GM23248 (cell line): Measurements from ENCODE around the gene RNU5D-1.

Experiments used
- EZH2 ChIP-seq: fragments of 200-600 bp; sonication (generic); IDR thresholded peaks from 2 replicates; pipeline ENCODE4 v1.6.1; 2018; ENCODE audit warnings: antibody characterized with exemption, mild to moderate bottlenecking; ENCODE audit not compliant: insufficient read depth, poor library complexity, severe bottlenecking
- EZH2phosphoT487 ChIP-seq: fragments of 200-600 bp; sonication (generic); IDR thresholded peaks from 2 replicates; pipeline ENCODE4 v1.6.1; 2018; ENCODE audit warnings: antibody characterized with exemption, moderate library complexity, mild to moderate bottlenecking, low read depth; ENCODE audit not compliant: insufficient read depth

DNA sequence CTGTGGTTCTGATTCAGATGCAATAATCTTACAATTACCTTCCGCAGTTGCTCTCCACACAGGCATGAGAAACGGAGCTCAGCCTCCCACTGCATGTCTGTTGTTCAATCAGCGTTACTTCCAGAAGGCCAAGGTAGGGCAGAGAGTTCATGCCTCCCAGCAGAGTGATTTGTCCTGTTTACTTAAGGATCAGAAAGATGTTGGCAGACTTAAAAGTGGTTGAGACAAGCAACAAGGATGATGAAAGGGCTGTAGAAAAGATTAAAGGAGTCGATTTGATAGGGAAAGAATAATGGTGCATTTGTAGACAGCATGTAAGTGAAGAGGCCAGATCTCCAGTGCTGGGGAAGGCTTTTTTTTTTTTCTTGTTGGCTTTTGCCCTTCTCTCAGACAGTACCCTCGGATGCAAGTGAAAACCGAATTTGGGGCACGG is 29.8 kb downstream of the RNU5D-1 start:
- TF ChIP-seq EZH2 (no peak), EZH2phosphoT487 (no peak)
